OCI-LY1 (cell line): ENCODE measurements around the gene MBOAT1.

Experiments used
- H2AFZ ChIP-seq: fragments of 200-600 bp; sonication (generic), shearing (Covaris generic); 2 replicates; pipeline ENCODE4 v1.6.0; 2014; ENCODE audit warnings: antibody characterized with exemption, mild to moderate bottlenecking, low read length
- H3F3A ChIP-seq: fragments of 200-600 bp; sonication (generic), shearing (Covaris generic); 2 replicates; pipeline ENCODE4 v1.6.0; 2014; ENCODE audit warnings: mild to moderate bottlenecking, antibody characterized with exemption, low read length, moderate library complexity; ENCODE audit not compliant: insufficient read depth
- H3K27ac ChIP-seq: fragments of 200-600 bp; sonication (generic); 2 replicates; pipeline ENCODE4 v1.5.1; 2014; ENCODE audit warnings: low read length, mixed run types, mild to moderate bottlenecking, low read depth; ENCODE audit not compliant: poor library complexity, severe bottlenecking
- H3K27me3 ChIP-seq: fragments of 200-600 bp; sonication (generic); 2 replicates; pipeline ENCODE4 v1.6.0; 2014; ENCODE audit warnings: antibody characterized with exemption, mild to moderate bottlenecking, low read length, moderate library complexity; ENCODE audit not compliant: insufficient read depth
- H3K36me3 ChIP-seq: fragments of 200-600 bp; sonication (generic); 2 replicates; pipeline ENCODE4 v1.6.1; 2014; ENCODE audit warnings: mild to moderate bottlenecking, antibody characterized with exemption, low read length, moderate library complexity, mixed read lengths; ENCODE audit not compliant: insufficient read depth
- H3K4me1 ChIP-seq: fragments of 200-600 bp; sonication (generic); 2 replicates; pipeline ENCODE4 v1.5.1; 2014; ENCODE audit warnings: mild to moderate bottlenecking, low read length, moderate library complexity; ENCODE audit not compliant: insufficient read depth, severe bottlenecking
- H3K4me2 ChIP-seq: fragments of 200-600 bp; sonication (generic), shearing (Covaris generic); 2 replicates; pipeline ENCODE4 v1.6.1; 2014; ENCODE audit warnings: low read length
- H3K4me3 ChIP-seq: fragments of 200-600 bp; sonication (generic); 2 replicates; pipeline ENCODE4 v1.5.1; 2014; ENCODE audit warnings: low read length, low read depth, mild to moderate bottlenecking, mixed read lengths; ENCODE audit not compliant: poor library complexity, severe bottlenecking
- H3K79me2 ChIP-seq: fragments of 200-600 bp; shearing (Covaris generic); 2 replicates; pipeline ENCODE4 v1.6.1; 2016; ENCODE audit warnings: mixed run types, low read length, mixed read lengths; ENCODE audit not compliant: insufficient read depth
- H3K9ac ChIP-seq: fragments of 200-600 bp; sonication (generic), shearing (Covaris generic); 2 replicates; pipeline ENCODE4 v1.6.1; 2014; ENCODE audit warnings: mild to moderate bottlenecking, low read length, mixed read lengths
- H3K9me2 ChIP-seq: fragments of 200-600 bp; sonication (generic), shearing (Covaris generic); 2 replicates; pipeline ENCODE4 v1.6.1; 2014; ENCODE audit warnings: low read depth, mild to moderate bottlenecking, low read length, mixed read lengths
- H3K9me3 ChIP-seq: fragments of 200-600 bp; shearing (Covaris generic); 2 replicates; pipeline ENCODE4 v1.6.1; 2014; ENCODE audit warnings: low read length, mixed read lengths
- H4K20me1 ChIP-seq: fragments of 200-600 bp; sonication (generic), shearing (Covaris generic); 2 replicates; pipeline ENCODE4 v1.6.0; 2016; ENCODE audit warnings: mild to moderate bottlenecking, low read length; ENCODE audit not compliant: insufficient read depth
- CTCF ChIP-seq: fragments of 200-600 bp; sonication (generic), shearing (Covaris generic); IDR thresholded peaks from 2 replicates; pipeline ENCODE4 v1.5.1; 2017; ENCODE audit warnings: mild to moderate bottlenecking, antibody characterized with exemption, low read length, moderate library complexity, mixed read lengths
- EZH2 ChIP-seq: fragments of 200-600 bp; sonication (generic), shearing (Covaris generic); IDR thresholded peaks from 2 replicates; pipeline ENCODE4 v1.8.0; 2017; ENCODE audit warnings: borderline replicate concordance, mixed run types, mild to moderate bottlenecking, antibody characterized with exemption, low read length, moderate library complexity, mixed read lengths

Gene MBOAT1

DNA sequence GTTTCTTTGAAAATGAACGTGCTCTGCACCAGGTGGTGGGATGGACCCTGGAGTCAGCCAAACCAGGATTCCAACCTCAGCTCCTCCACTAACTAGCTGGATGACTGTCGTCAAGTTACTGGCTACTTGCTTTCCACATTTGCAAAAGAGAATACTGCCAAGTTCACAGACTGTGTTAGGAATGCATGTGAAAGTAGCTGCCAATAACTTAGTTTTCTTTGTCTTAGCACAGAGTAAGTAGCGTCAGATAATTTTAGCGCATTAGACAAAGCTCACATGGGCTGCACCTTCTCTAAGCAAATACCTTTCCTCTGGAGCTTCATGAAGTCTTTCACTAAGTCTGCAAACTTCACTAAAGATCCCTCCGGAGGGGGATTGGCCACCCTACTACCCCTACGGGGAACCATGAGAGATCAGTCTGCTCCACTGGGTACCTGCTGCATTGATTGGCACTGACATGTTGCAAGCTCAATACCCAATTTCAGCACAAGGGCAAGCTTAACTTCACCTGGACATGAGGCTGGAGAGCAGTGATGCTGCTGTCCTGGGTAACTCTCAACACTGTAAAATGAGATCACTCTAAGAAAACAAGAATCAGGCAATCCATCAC, 113.9 kb downstream of the MBOAT1 start:
- Histone ChIP-seq H3F3A (no peaks in the 10 kb centered on the region), H3K4me2 (no peak overlapping the region), H3K9ac (no peak overlapping the region), H3K36me3 (no peaks in the 10 kb centered on the region), H3K79me2 (no peaks in the 10 kb centered on the region), H3K9me2 (no peaks in the 10 kb centered on the region), H3K9me3 (no peaks in the 10 kb centered on the region), H3K27me3 (no peaks in the 10 kb centered on the region), H4K20me1 (no peaks in the 10 kb centered on the region), H3K4me3 (no peak overlapping the region), H2AFZ (no peak overlapping the region), H3K27ac (no peak overlapping the region), H3K4me1 (no peaks in the 10 kb centered on the region)
- TF ChIP-seq EZH2, result no peak

- Histone ChIP-seq H4K20me1 (no peaks in the 10 kb centered on the region), H3K4me1 (no peaks in the 10 kb centered on the region), H3K4me2 (no peak overlapping the region), H3K27ac (no peak overlapping the region), H3K9ac (no peak overlapping the region), H3F3A (no peaks in the 10 kb centered on the region), H3K4me3 (no peak overlapping the region), H2AFZ (no peak overlapping the region), H3K36me3 (no peaks in the 10 kb centered on the region), H3K79me2 (no peaks in the 10 kb centered on the region), H3K27me3 (no peaks in the 10 kb centered on the region), H3K9me3 (no peaks in the 10 kb centered on the region), H3K9me2 (no peaks in the 10 kb centered on the region)
- TF ChIP-seq EZH2 (no peak), CTCF (no peak)
Measured at GRCh38 chr6:20096536-20096935, 115.7 kb downstream of the MBOAT1 start.

- Histone ChIP-seq H3K9ac (no peak overlapping the region), H3K27ac (no peak overlapping the region), H3F3A (no peaks in the 10 kb centered on the region), H3K79me2 (no peaks in the 10 kb centered on the region), H3K4me2 (no peak overlapping the region), H4K20me1 (no peaks in the 10 kb centered on the region), H2AFZ (no peak overlapping the region), H3K4me3 (no peak overlapping the region), H3K4me1 (no peaks in the 10 kb centered on the region), H3K27me3 (no peaks in the 10 kb centered on the region), H3K9me3 (no peaks in the 10 kb centered on the region), H3K36me3 (no peaks in the 10 kb centered on the region), H3K9me2 (no peaks in the 10 kb centered on the region)
- no peak for TF ChIP-seq EZH2
- no peak for TF ChIP-seq CTCF
Measured at GRCh38 chr6:20095436-20095835, 116.8 kb downstream of the MBOAT1 start.

GRCh38 chr6:20092071-20092566, 120.2 kb downstream of the MBOAT1 start:
- Histone ChIP-seq H3K36me3 (no peaks in the 10 kb centered on the region), H3K4me1 (no peaks in the 10 kb centered on the region), H3K9me3 (no peaks in the 10 kb centered on the region), H3K4me3 (no peak overlapping the region), H4K20me1 (no peaks in the 10 kb centered on the region), H3F3A (no peaks in the 10 kb centered on the region), H3K9ac (no peak overlapping the region), H3K4me2 (no peak overlapping the region), H2AFZ (no peak overlapping the region), H3K9me2 (no peaks in the 10 kb centered on the region), H3K27me3 (no peaks in the 10 kb centered on the region), H3K27ac (no peak overlapping the region), H3K79me2 (no peaks in the 10 kb centered on the region)
- TF ChIP-seq CTCF (peak; percentile 71), EZH2 (no peak)
